PC-9 (cell line): ENCODE measurements around the gene LIMA1.

Experiments
- CTCF ChIP-seq: fragments of 200-600 bp; sonication (generic); conservative IDR thresholded peaks from 2 replicates; pipeline ENCODE4 v1.6.1; 2017; ENCODE audit warnings: mixed run types, antibody characterized with exemption, mild to moderate bottlenecking, moderate library complexity
- EZH2 ChIP-seq: fragments of 200-600 bp; sonication (generic); IDR thresholded peaks from 2 replicates; pipeline ENCODE4 v1.8.0; 2017; ENCODE audit warnings: antibody characterized with exemption, low read depth

GRCh38 chr12:50188241-50188781 lies 95.0 kb downstream of the LIMA1 start:
- no peak for TF ChIP-seq CTCF
- no peak for TF ChIP-seq EZH2
